SK-N-SH (cell line): ENCODE data around the gene GNAT1. TPM values are rescaled to one million over a fixed set of nuclear protein-coding genes. Genes with fewer than 3 reads are reported as not detected.

Experiments used
- CTCF ChIA-PET: fragments of 300-600, 350-600 bp; formaldehyde crosslinking; extraction: SDS; loops from one replicate; lab custom pipeline; 2021; lab: Yijun Ruan, JAX
- POLR2A ChIA-PET: fragments of 350-600 bp; sonication (Branson Sonifier 250); formaldehyde crosslinking; extraction: SDS; loops from one replicate; lab custom pipeline; 2020; ENCODE audit warnings: antibody characterized with exemption, inconsistent platforms; lab: Yijun Ruan, JAX
- DNase-seq: peaks from one replicate; pipeline ENCODE4 v3.0.0; 2012
- H2AFZ ChIP-seq: fragments of 200-600 bp; sonication (generic); 2 replicates; pipeline ENCODE4 v1.8.1; 2016; ENCODE audit warnings: antibody characterized with exemption, mild to moderate bottlenecking, low read depth
- H3F3A ChIP-seq: fragments of 200-600 bp; sonication (generic); replicated peaks from 2 replicates; pipeline ENCODE3; 2016; ENCODE audit warnings: antibody characterized with exemption, mild to moderate bottlenecking; ENCODE audit not compliant: insufficient read depth
- H3K27ac ChIP-seq, 2 experiments: fragments of 200-500 bp in 1 of 2; fragments of 200-600 bp in 1 of 2; sonication (Bioruptor generic) in 1 of 2; sonication (generic), shearing (Covaris generic) in 1 of 2; 2 replicates each; pipeline versions ENCODE4 v1.5.1 to v1.6.1; 2014 to 2016; ENCODE audit warnings: low read depth in 2 of 2, inconsistent platforms in 1 of 2, low read length in 1 of 2, mild to moderate bottlenecking in 1 of 2, mixed read lengths in 1 of 2
- H3K27me3 ChIP-seq: fragments of 200-600 bp; sonication (generic), shearing (Covaris generic); 2 replicates; pipeline ENCODE4 v1.6.1; 2016; ENCODE audit warnings: mixed run types; ENCODE audit not compliant: insufficient read depth
- H3K36me3 ChIP-seq, 2 experiments: fragments of 200-500 bp in 1 of 2; fragments of 200-600 bp in 1 of 2; sonication (Bioruptor generic) in 1 of 2; sonication (generic) in 1 of 2; replicated peaks in 1 of 2; 2 replicates each; pipeline versions ENCODE3 to v1.5.1; 2014 to 2016; ENCODE audit warnings: low read length in 1 of 2, mild to moderate bottlenecking in 1 of 2; ENCODE audit not compliant: insufficient read depth in 2 of 2, control insufficient read depth in 1 of 2
- H3K4me1 ChIP-seq, 2 experiments: fragments of 200-500 bp in 1 of 2; fragments of 200-600 bp in 1 of 2; sonication (Bioruptor generic) in 1 of 2; sonication (generic), shearing (Covaris generic) in 1 of 2; 2 replicates each; pipeline versions ENCODE4 v1.5.1 to v1.6.1; 2014 to 2016; ENCODE audit warnings: low read depth in 1 of 2, low read length in 1 of 2, mixed run types in 1 of 2; ENCODE audit not compliant: insufficient read depth in 2 of 2, control insufficient read depth in 1 of 2
- H3K4me2 ChIP-seq: fragments of 200-600 bp; sonication (generic), shearing (Covaris generic); 2 replicates; pipeline ENCODE4 v1.6.1; 2017; ENCODE audit warnings: mixed run types
- H3K4me3 ChIP-seq, 2 experiments: fragments of 200-500 bp in 1 of 2; fragments of 200-600 bp in 1 of 2; sonication (Bioruptor generic) in 1 of 2; sonication (generic), shearing (Covaris generic) in 1 of 2; 2 replicates each; pipeline versions ENCODE4 v1.5.1 to v1.8.1; 2014 to 2016; ENCODE audit warnings: low read depth in 2 of 2, inconsistent platforms in 1 of 2, low read length in 1 of 2, mild to moderate bottlenecking in 1 of 2, mixed read lengths in 1 of 2, moderate library complexity in 1 of 2
- H3K79me2 ChIP-seq: fragments of 200-600 bp; sonication (generic); 2 replicates; pipeline ENCODE4 v1.8.1; 2017; ENCODE audit warnings: mild to moderate bottlenecking; ENCODE audit not compliant: insufficient read depth
- H3K9ac ChIP-seq: fragments of 200-600 bp; sonication (generic); 2 replicates; pipeline ENCODE4 v1.6.1; 2017; ENCODE audit warnings: mixed run types
- H3K9me2 ChIP-seq: fragments of 200-600 bp; sonication (generic); 2 replicates; pipeline ENCODE4 v1.6.1; 2017; ENCODE audit warnings: mixed run types
- H3K9me3 ChIP-seq: fragments of 200-600 bp; sonication (generic); 2 replicates; pipeline ENCODE4 v1.6.1; 2017; ENCODE audit warnings: mixed run types, mild to moderate bottlenecking, moderate library complexity
- H4K20me1 ChIP-seq: fragments of 200-600 bp; sonication (generic); 2 replicates; pipeline ENCODE4 v1.6.1; 2017; ENCODE audit warnings: mild to moderate bottlenecking, mixed run types; ENCODE audit not compliant: insufficient read depth
- CTCF ChIP-seq: fragments of 200-600 bp; sonication (generic); IDR thresholded peaks from 2 replicates; pipeline ENCODE4 v1.6.1; 2017; ENCODE audit warnings: antibody characterized with exemption, mild to moderate bottlenecking, moderate library complexity
- FOXJ3 ChIP-seq: sonication (generic); formaldehyde crosslinking; IDR thresholded peaks from 2 replicates; pipeline ENCODE4 v1.5.1; 2020; ENCODE audit warnings: mild to moderate bottlenecking, missing genetic modification reagents
- GATA2 ChIP-seq: sonication (generic); formaldehyde crosslinking; IDR thresholded peaks from 2 replicates; pipeline ENCODE4 v1.5.0; 2020; ENCODE audit warnings: mild to moderate bottlenecking, missing genetic modification reagents
- JUND ChIP-seq: IDR thresholded peaks from 2 replicates; pipeline ENCODE4 v1.4.0; 2012
- MXI1 ChIP-seq: IDR thresholded peaks from 2 replicates; pipeline ENCODE4 v1.6.1; 2012; ENCODE audit warnings: mild to moderate bottlenecking, low read depth, low read length, improper control_type of control experiment
- RXRA ChIP-seq: IDR thresholded peaks from 2 replicates; pipeline ENCODE4 v1.4.0; 2012; ENCODE audit warnings: low read depth, mild to moderate bottlenecking, borderline replicate concordance
- SMC3 ChIP-seq: IDR thresholded peaks from 2 replicates; pipeline ENCODE4 v1.6.1; 2012; ENCODE audit warnings: low read depth, low read length, improper control_type of control experiment
- TAF1 ChIP-seq: IDR thresholded peaks from 2 replicates; pipeline ENCODE4 v1.6.1; 2012; ENCODE audit warnings: low read depth, mild to moderate bottlenecking, low read length, moderate library complexity, borderline replicate concordance
- TCF12 ChIP-seq: IDR thresholded peaks from 2 replicates; pipeline ENCODE4 v1.4.0; 2012
- TEAD4 ChIP-seq: IDR thresholded peaks from 2 replicates; pipeline ENCODE4 v1.4.0; 2012; ENCODE audit warnings: mild to moderate bottlenecking, borderline replicate concordance; ENCODE audit not compliant: insufficient read depth
- USF2 ChIP-seq: fragments of 150-350 bp; IDR thresholded peaks from 2 replicates; pipeline ENCODE4 v1.6.1; 2017; ENCODE audit warnings: antibody characterized with exemption, low read length, low read depth, borderline replicate concordance
- ZBTB33 ChIP-seq: IDR thresholded peaks from 2 replicates; pipeline ENCODE4 v1.4.0; 2012; ENCODE audit warnings: low read depth, borderline replicate concordance
- WGBS: methylation state at CpG from one replicate; pipeline ENCODE4 v1.1.6; 2017; ENCODE audit warnings: low lambda C conversion rate; 5-methylcytosine and 5-hydroxymethylcytosine counted together
- polyA plus RNA-seq, 3 experiments: library from polyadenylated mRNA; depleted of rRNA; stranded (reverse); fragments of >200 nt; gene quantifications; 2 replicates each; pipeline ENCODE4 v1.2.3, GENCODE V29; 2012
- TF ChIP-seq, protein P1 (sequence below): IDR thresholded peaks from 2 replicates; pipeline ENCODE4 v1.6.1; 2012; ENCODE audit warnings: mild to moderate bottlenecking, low read depth, low read length, moderate library complexity
- TF ChIP-seq, protein P2 (sequence below): IDR thresholded peaks from 2 replicates; pipeline ENCODE4; 2012

The GNAT1 gene
- polyA plus RNA-seq, 1 of the 3 experiments (the other 2 are of a cell fraction) = not detected

DNA sequence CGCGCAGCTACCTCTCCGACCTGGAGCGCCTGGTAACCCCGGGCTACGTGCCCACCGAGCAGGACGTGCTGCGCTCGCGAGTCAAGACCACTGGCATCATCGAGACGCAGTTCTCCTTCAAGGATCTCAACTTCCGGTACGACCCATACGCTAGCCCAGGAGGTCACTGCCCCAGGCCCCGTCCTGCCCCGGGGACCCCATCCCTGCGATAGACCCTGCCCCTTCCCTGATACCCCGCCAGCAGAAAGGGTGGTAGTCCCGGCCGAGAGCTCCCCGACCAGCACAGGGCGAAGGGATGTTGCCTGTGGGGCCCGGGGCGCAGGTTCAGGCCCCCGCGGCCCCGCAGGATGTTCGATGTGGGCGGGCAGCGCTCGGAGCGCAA, 2.3 kb downstream of the GNAT1 start:
- Histone ChIP-seq H3K9me2 (no peaks in the 10 kb centered on the region), H3K4me3 (no peak overlapping the region), H3K27ac (no peak overlapping the region), H3K9ac (no peak overlapping the region), H3F3A (peaks cover 4% of the 10 kb centered on the region), H3K36me3 (no peaks in the 10 kb centered on the region), H3K4me2 (peak overlapping the region; percentile 49), H3K27me3 (peaks cover 39% of the 10 kb centered on the region), H2AFZ (no peak overlapping the region), H4K20me1 (no peaks in the 10 kb centered on the region), H3K79me2 (no peaks in the 10 kb centered on the region), H3K4me1 (peaks cover 0 to 19% of the 10 kb centered on the region in 2 experiments; a peak in 1 of 4 replicates), H3K9me3 (no peaks in the 10 kb centered on the region)
- WGBS = 29% methylated on average over 10 of the region's 34 CpGs
- TF ChIP-seq RXRA = no peak
- TF ChIP-seq TCF12 = no peak
- no peak for TF ChIP-seq CTCF
- no peak for TF ChIP-seq USF2
- TF ChIP-seq SMC3 = no peak
- no peak for TF ChIP-seq TEAD4
- TF ChIP-seq, protein P1, sequence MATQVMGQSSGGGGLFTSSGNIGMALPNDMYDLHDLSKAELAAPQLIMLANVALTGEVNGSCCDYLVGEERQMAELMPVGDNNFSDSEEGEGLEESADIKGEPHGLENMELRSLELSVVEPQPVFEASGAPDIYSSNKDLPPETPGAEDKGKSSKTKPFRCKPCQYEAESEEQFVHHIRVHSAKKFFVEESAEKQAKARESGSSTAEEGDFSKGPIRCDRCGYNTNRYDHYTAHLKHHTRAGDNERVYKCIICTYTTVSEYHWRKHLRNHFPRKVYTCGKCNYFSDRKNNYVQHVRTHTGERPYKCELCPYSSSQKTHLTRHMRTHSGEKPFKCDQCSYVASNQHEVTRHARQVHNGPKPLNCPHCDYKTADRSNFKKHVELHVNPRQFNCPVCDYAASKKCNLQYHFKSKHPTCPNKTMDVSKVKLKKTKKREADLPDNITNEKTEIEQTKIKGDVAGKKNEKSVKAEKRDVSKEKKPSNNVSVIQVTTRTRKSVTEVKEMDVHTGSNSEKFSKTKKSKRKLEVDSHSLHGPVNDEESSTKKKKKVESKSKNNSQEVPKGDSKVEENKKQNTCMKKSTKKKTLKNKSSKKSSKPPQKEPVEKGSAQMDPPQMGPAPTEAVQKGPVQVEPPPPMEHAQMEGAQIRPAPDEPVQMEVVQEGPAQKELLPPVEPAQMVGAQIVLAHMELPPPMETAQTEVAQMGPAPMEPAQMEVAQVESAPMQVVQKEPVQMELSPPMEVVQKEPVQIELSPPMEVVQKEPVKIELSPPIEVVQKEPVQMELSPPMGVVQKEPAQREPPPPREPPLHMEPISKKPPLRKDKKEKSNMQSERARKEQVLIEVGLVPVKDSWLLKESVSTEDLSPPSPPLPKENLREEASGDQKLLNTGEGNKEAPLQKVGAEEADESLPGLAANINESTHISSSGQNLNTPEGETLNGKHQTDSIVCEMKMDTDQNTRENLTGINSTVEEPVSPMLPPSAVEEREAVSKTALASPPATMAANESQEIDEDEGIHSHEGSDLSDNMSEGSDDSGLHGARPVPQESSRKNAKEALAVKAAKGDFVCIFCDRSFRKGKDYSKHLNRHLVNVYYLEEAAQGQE = no peak
- TF ChIP-seq MXI1 = no peak
- TF ChIP-seq JUND = no peak
- no peak for TF ChIP-seq TAF1
- no peak for TF ChIP-seq FOXJ3 (CRISPR knock-in tag)
- TF ChIP-seq ZBTB33 = no peak
- no peak for TF ChIP-seq GATA2
- TF ChIP-seq, protein P2, sequence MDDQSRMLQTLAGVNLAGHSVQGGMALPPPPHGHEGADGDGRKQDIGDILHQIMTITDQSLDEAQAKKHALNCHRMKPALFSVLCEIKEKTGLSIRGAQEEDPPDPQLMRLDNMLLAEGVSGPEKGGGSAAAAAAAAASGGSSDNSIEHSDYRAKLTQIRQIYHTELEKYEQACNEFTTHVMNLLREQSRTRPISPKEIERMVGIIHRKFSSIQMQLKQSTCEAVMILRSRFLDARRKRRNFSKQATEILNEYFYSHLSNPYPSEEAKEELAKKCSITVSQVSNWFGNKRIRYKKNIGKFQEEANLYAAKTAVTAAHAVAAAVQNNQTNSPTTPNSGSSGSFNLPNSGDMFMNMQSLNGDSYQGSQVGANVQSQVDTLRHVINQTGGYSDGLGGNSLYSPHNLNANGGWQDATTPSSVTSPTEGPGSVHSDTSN = no peak
- ChIA-PET POLR2A (interaction anchor here (1.2 to 1.9 kb wide), 3 partner anchors 33 to 73 kb away, joined by 4 to 14 read pairs (median 4); no protein-coding TSS in a partner anchor), CTCF (interaction anchor here (1.1 to 23.1 kb wide), 20 partner anchors 8 to 104 kb away, joined by 3 to 1375 read pairs (median 8); partner anchors contain the start of genes GNAI2, IFRD2, LSMEM2 and SEMA3B)
- no peak for DNase-seq
